ENCODE measurements around the gene ARHGEF28. TPM values are rescaled to one million over a fixed set of nuclear protein-coding genes. Genes with fewer than 3 reads are reported as not detected.
A peak's percentile ranks its signal among the peaks of the same experiment; 100 is the strongest.

ARHGEF28 gene
- total and polyA plus RNA-seq, 5 donors: 1.1 to 1.7 (median 1.4) TPM

DNA sequence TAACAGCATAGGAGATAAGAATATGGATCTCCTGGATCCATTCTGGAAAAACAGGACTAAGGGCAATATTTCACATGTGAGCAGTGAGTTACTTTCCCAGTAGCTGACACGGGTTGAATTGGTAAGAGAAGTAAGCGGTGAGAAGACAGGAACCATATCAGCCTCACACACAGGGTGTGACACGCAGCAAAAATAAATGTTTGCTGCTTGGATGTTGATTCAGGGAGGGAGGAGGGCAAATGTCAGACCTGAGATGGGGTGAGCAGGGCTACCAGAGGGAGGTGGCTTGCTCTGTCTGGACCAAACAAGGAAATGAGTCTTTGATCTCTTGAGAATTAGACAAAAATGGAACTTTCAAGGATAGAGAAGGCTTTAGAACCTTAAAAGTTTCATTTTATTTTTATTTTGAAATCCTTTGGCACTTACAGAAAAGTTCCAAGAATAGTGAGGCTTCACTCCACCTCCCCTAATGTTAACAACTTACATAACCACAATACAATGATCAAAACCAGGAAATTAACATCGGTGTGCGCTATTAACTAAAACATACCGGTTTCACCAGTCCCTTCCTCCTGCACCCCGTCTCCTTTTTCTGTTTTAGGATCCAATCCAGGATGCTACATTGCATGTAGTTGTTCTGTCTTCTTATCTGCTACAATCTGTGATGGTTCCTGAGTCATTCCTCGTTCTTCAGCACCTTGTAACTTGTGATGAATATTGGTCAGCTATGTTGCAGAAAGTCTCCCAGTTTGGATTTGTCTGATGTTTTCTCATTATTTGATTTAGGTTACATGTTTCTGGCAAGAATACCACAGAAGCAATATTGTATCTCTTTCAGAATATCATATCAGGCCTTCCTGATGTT is 20.5 kb upstream of the ARHGEF28 start:
- Histone ChIP-seq H3K4me1 (ENCODE audit: control insufficient read depth, insufficient read depth, low read length) (no peaks in the 10 kb centered on the region), H3K9me3 (ENCODE audit: control insufficient read depth, low read length) (no peaks in the 10 kb centered on the region), H3K4me3 (ENCODE audit: low read length) (no peak overlapping the region), H3K27me3 (ENCODE audit: control insufficient read depth, insufficient read depth) (no peaks in the 10 kb centered on the region), H3K27ac (ENCODE audit: low read length) (no peak overlapping the region)
- WGBS: 74% methylated on average over 8 of the region's 8 CpGs
- intact Hi-C loops (cut with DNase I): no loop called here
- ATAC-seq: peak; percentile 68 to 96
- DNase-seq: no peak

DNA sequence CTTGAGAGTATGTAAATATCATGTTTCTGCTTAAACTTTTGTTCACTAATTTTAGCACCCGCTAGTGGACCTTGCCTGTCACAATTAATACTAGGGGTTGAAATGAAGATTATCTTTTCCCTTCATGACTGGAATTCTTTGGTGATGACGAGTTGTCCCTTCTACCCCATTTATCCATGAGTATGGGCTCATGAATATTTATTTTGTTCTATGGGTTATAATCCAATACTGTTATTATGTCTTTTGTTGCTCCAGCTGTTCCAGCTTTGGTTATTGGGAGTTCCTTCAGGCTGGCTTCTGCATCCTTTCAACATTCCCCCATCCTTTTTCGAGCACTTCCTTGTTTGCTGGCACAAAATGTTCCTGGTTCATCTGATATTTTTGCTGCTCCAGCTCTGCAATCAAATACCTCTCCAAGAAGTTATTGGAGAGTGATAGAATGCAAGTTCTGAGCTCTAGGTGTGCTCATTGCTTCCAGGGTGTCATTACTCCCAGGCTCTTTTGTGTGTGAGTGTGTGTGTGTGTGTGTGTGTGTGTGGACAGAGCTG is 19.7 kb upstream of the ARHGEF28 start:
- no peak overlapping the region for H3K27ac ChIP-seq (ENCODE audit: low read length)
- DNase-seq: no peak
- H3K27me3 ChIP-seq (ENCODE audit: control insufficient read depth, insufficient read depth): no peaks in the 10 kb centered on the region
- no peaks in the 10 kb centered on the region for H3K9me3 ChIP-seq (ENCODE audit: control insufficient read depth, low read length)
- 49% methylated on average over 3 of the region's 3 CpGs for WGBS
- no peaks in the 10 kb centered on the region for H3K4me1 ChIP-seq (ENCODE audit: control insufficient read depth, insufficient read depth, low read length)
- intact Hi-C loops (cut with DNase I): no loop called here
- no peak for ATAC-seq
- H3K4me3 ChIP-seq (ENCODE audit: low read length): no peak overlapping the region

DNA sequence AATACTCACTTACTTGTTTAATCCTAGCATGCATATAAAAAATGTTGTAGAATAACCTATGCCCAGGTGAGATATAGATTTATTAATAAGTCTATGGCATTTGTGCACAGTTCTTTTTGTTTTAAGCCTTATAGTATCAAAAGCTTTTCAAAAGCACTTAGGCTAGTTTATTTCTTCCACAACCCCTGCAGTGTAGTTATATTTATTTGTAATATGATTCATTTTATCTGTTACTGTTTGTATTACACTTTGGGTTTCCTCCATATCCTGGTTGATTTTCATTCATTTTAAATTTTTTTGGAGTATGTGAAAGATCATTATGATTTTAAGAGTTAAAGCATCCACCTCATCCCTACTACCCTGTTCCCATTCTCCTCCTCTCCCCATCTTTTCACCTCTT is 18.8 kb upstream of the ARHGEF28 start:
- no peak overlapping the region for H3K4me3 ChIP-seq (ENCODE audit: low read length)
- intact Hi-C loops (cut with DNase I): no loop called here
- H3K4me1 ChIP-seq (ENCODE audit: control insufficient read depth, insufficient read depth, low read length): no peaks in the 10 kb centered on the region
- DNase-seq (no peak), ATAC-seq (no peak)
- no peaks in the 10 kb centered on the region for H3K9me3 ChIP-seq (ENCODE audit: control insufficient read depth, low read length)
- no peak overlapping the region for H3K27ac ChIP-seq (ENCODE audit: low read length)
- no peaks in the 10 kb centered on the region for H3K27me3 ChIP-seq (ENCODE audit: control insufficient read depth, insufficient read depth)

DNA sequence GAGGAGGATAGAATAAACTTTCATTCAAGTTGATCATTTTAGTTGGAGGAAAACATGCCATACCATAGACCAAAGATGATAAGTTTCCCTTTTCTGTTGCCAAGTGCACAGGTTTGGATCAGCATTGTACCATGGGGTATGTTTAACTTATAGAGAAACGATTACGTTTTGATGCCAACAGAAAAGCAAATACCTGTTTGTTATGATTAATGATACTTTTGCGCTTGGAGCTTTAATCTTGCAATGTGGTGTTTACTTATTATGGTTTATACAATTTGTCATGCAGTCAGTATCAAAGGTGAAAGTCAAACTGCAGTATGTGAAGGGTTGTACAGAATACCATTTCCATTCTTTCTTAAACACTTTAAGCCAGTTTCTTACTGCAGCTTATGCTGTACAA is 13.2 kb upstream of the ARHGEF28 start:
- no peaks in the 10 kb centered on the region for H3K27me3 ChIP-seq (ENCODE audit: control insufficient read depth, insufficient read depth)
- no peaks in the 10 kb centered on the region for H3K4me1 ChIP-seq (ENCODE audit: control insufficient read depth, insufficient read depth, low read length)
- no peak overlapping the region for H3K4me3 ChIP-seq (ENCODE audit: low read length)
- H3K9me3 ChIP-seq (ENCODE audit: control insufficient read depth, low read length): no peaks in the 10 kb centered on the region
- DNase-seq: no peak
- no peak overlapping the region for H3K27ac ChIP-seq (ENCODE audit: low read length)
- intact Hi-C loops (cut with DNase I): no loop called here
- WGBS: 88% methylated on average over 3 of the region's 3 CpGs
- no peak for ATAC-seq

DNA sequence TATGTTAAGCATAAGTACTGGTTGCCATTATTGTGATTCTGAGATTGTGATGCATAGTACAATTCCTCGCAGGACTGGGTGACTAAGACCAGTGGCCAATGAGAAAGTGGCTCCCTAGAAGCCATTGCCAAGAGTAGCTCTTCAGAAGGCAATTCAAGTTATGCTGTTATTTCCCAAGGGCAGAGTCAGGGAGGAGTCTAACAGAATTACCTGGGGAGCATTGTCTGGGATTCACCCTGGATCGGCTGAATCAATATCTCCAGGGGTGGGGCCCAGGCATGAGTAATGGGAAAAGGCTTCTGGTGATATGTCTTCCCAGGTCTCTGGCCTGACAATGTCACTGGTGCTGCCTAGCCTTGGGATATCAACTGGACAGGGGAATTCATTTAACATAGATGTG is 10.9 kb upstream of the ARHGEF28 start:
- Histone ChIP-seq H3K27ac (ENCODE audit: low read length) (no peak overlapping the region), H3K9me3 (ENCODE audit: control insufficient read depth, low read length) (no peaks in the 10 kb centered on the region), H3K4me1 (ENCODE audit: control insufficient read depth, insufficient read depth, low read length) (no peaks in the 10 kb centered on the region), H3K4me3 (ENCODE audit: low read length) (no peak overlapping the region), H3K27me3 (ENCODE audit: control insufficient read depth, insufficient read depth) (no peaks in the 10 kb centered on the region)
- ATAC-seq (no peak), DNase-seq (no peak)
- WGBS: 78% methylated on average over 2 of the region's 2 CpGs
- intact Hi-C loops (cut with DNase I): no loop called here

DNA sequence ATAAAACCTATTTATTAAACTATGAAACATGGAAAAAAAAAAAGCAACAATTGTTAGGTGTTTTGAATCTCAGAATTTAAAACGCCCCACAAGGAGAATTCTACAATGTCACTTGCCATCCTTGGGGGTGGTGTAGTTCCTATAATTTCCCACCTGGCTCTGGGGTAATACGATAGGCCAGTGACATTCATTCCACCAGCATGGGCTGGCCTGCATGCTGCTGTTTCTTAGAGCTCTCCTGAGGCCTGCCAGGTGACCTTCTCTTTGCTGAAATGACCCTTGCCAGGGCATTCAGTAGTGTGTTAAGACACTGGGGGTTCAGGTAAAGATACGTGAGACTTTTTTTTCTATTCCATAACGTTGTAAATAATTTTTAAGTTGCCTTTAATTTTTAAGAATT is 10.0 kb upstream of the ARHGEF28 start:
- 87% methylated on average over 4 of the region's 4 CpGs for WGBS
- no peak for ATAC-seq
- intact Hi-C loops (cut with DNase I): no loop called here

DNA sequence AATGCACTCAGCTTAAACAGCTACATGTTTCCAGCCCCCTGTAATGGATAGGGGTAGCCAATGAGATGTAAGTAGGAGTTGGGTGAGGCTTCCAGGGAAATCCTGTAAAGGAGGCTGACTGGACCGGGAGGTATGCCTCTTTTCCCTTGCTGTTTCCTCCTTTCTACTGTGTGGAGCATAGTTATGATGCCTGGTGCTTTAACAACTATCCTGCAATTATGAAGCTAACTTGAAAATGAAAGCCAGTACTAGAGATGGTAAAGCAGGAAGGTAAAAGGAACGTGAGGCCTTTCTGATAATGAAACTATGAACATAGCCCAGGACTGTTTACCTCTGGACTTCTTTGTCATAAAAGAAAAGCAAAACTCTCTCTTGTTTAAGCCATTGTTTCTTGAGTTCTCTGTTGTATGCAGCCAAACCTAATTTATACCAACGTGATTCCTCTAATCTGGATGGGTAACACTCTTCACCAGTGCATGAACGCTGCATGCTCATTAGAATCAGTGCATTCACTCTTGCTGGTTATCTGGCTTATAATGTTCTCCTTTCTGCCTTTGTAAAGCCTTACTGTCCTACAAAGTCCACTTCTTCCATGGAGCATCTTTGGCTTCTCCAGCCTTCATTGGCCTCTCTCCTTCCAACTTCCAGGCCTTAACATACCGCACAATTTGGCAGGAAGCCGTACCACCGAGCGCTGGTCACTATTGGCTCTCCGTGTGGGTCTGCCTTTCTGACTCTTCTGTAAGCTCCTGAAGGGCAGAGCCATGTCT is 8.3 kb upstream of the ARHGEF28 start:
- intact Hi-C loops (cut with DNase I): no loop called here
- Histone ChIP-seq H3K4me3 (ENCODE audit: low read length) (no peak overlapping the region), H3K27ac (ENCODE audit: low read length) (no peak overlapping the region), H3K27me3 (ENCODE audit: control insufficient read depth, insufficient read depth) (no peaks in the 10 kb centered on the region), H3K4me1 (ENCODE audit: control insufficient read depth, insufficient read depth, low read length) (no peaks in the 10 kb centered on the region), H3K9me3 (ENCODE audit: control insufficient read depth, low read length) (no peaks in the 10 kb centered on the region)
- DNase-seq (no peak), ATAC-seq (no peak)
- WGBS: 75% methylated on average over 9 of the region's 9 CpGs

More for the DNA sequence above, 10.0 kb upstream of the ARHGEF28 start:
- H3K4me1 ChIP-seq (ENCODE audit: control insufficient read depth, insufficient read depth, low read length): no peaks in the 10 kb centered on the region
- no peaks in the 10 kb centered on the region for H3K27me3 ChIP-seq (ENCODE audit: control insufficient read depth, insufficient read depth)
- H3K27ac ChIP-seq (ENCODE audit: low read length): no peak overlapping the region
- no peak overlapping the region for H3K4me3 ChIP-seq (ENCODE audit: low read length)
- no peaks in the 10 kb centered on the region for H3K9me3 ChIP-seq (ENCODE audit: control insufficient read depth, low read length)
- DNase-seq: no peak

DNA sequence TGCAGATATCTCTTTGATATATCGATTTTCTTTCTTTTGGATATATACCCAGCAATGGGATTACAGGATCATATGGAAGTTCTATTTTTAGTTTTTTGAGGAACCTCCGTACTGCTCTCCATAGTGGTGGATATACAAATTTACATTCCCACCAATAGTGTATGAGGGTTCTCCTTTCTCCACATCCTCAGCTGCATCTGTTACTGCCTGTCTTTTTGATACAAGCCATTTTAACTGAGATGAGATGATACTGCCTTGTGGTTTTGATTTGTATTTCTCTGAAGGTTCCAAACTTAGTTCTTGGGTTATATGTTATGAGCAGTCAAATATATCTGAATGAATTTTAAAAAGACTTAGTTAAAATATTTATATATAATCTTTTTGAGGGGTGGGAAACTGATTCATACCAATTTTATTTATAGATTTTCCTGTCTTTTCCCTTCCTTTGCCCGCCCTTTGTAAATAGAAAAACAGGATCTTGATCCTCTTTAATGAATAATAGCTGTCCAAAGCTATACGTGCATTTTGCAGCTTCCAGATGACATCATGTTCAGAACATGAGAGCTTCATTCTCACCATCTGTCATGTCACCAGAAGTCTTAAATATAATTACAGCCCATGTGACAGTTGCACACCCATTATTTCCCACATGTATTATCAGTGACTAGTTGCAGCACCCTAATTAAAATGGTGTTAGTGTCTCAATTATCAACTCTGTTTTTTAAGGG is 6.2 kb upstream of the ARHGEF28 start:
- Histone ChIP-seq H3K4me1 (ENCODE audit: control insufficient read depth, insufficient read depth, low read length) (no peaks in the 10 kb centered on the region), H3K27me3 (ENCODE audit: control insufficient read depth, insufficient read depth) (no peaks in the 10 kb centered on the region), H3K9me3 (ENCODE audit: control insufficient read depth, low read length) (no peaks in the 10 kb centered on the region), H3K4me3 (ENCODE audit: low read length) (no peak overlapping the region), H3K27ac (ENCODE audit: low read length) (no peak overlapping the region)
- ATAC-seq (no peak), DNase-seq (no peak)
- intact Hi-C loops (cut with DNase I): no loop called here
- WGBS: 57% methylated on average over 4 of the region's 4 CpGs

DNA sequence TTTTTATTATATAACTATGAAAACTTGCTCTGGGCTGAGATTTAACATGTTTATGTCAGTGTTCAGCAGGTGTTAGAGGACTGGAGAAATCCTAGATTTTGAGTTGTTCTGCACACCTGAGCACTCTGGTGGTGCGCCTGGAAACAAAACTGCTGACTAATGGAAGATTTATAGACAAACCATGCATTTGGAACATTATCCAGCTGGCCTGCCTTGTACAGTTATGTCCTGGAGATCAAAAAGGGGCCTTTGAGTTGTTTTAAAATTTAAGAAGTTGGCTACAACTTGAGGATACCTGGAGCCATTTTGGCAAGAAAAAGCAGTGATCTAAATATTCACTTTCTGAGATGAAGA is 5.7 kb upstream of the ARHGEF28 start:
- no peak for DNase-seq
- Histone ChIP-seq H3K27ac (ENCODE audit: low read length) (no peak overlapping the region), H3K4me3 (ENCODE audit: low read length) (no peak overlapping the region), H3K9me3 (ENCODE audit: control insufficient read depth, low read length) (no peaks in the 10 kb centered on the region), H3K4me1 (ENCODE audit: control insufficient read depth, insufficient read depth, low read length) (no peaks in the 10 kb centered on the region), H3K27me3 (ENCODE audit: control insufficient read depth, insufficient read depth) (no peaks in the 10 kb centered on the region)
- ATAC-seq: no peak
- WGBS: 80% methylated on average over 1 of the region's 1 CpG
- intact Hi-C loops (cut with DNase I): no loop called here

DNA sequence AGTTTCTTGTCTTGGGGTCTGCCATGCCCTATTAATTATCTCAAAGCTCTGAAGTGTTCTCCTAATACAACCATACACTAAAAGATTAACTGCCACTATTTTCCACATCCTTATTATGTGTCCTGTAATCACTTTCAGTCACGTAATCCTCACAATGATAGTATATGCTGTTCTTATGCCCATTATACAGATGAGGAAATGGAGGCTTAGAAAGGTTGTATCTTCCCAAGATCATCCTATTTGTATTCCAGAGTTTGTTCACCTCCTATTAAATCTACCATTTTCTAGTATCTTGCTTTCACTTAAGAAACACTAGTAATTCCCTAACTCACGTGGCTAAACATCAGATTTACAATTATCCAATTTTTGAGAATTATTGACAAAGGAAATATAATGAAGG is 2.9 kb upstream of the ARHGEF28 start:
- H3K9me3 ChIP-seq (ENCODE audit: control insufficient read depth, low read length): no peaks in the 10 kb centered on the region
- ATAC-seq: no peak
- 97% methylated on average over 2 of the region's 2 CpGs for WGBS
- H3K4me3 ChIP-seq (ENCODE audit: low read length): no peak overlapping the region
- no peak overlapping the region for H3K27ac ChIP-seq (ENCODE audit: low read length)
- no peaks in the 10 kb centered on the region for H3K27me3 ChIP-seq (ENCODE audit: control insufficient read depth, insufficient read depth)
- intact Hi-C loops (cut with DNase I): no loop called here
- DNase-seq: no peak
- no peaks in the 10 kb centered on the region for H3K4me1 ChIP-seq (ENCODE audit: control insufficient read depth, insufficient read depth, low read length)

DNA sequence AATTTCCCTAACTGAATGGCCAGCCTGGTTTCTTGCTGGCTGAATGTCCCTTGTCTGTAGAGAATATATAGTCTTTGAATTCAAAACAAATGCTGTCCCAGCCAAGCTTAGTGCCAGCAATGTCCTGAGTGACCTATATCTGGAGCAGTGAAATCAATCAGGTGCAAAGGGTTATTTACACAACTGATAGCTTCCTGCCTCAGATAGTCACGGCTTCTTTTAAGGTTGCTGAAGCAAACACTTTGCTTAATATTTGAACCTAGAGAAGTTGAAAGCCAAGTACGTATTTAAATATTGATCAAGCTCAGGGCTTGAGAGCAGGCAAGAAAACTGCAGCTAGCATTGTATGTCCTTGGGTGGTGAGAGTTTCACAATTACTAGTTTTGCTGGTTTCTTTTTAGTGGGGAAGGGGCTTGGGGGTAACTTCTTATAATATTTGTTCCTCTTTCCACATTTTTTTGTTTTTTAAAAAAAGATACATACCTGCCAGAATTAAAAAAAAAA is 2.0 kb upstream of the ARHGEF28 start:
- no peak for ATAC-seq

More for the DNA sequence above, 2.0 kb upstream of the ARHGEF28 start:
- no peak overlapping the region for H3K4me3 ChIP-seq (ENCODE audit: low read length)
- 71% methylated on average over 2 of the region's 2 CpGs for WGBS
- no peaks in the 10 kb centered on the region for H3K27me3 ChIP-seq (ENCODE audit: control insufficient read depth, insufficient read depth)
- H3K4me1 ChIP-seq (ENCODE audit: control insufficient read depth, insufficient read depth, low read length): no peaks in the 10 kb centered on the region
- intact Hi-C loops (cut with DNase I): no loop called here
- H3K9me3 ChIP-seq (ENCODE audit: control insufficient read depth, low read length): no peaks in the 10 kb centered on the region
- DNase-seq: no peak
- H3K27ac ChIP-seq (ENCODE audit: low read length): no peak overlapping the region

Data from right cardiac atrium (tissue), 5 donors.